ENCODE measurements around the gene GRIP1. TPM values are rescaled to one million over a fixed set of nuclear protein-coding genes. Genes with fewer than 3 reads are reported as not detected.

The GRIP1 gene
- total RNA-seq, 1 experiment from 2014 or later, result 2.3 TPM

DNA sequence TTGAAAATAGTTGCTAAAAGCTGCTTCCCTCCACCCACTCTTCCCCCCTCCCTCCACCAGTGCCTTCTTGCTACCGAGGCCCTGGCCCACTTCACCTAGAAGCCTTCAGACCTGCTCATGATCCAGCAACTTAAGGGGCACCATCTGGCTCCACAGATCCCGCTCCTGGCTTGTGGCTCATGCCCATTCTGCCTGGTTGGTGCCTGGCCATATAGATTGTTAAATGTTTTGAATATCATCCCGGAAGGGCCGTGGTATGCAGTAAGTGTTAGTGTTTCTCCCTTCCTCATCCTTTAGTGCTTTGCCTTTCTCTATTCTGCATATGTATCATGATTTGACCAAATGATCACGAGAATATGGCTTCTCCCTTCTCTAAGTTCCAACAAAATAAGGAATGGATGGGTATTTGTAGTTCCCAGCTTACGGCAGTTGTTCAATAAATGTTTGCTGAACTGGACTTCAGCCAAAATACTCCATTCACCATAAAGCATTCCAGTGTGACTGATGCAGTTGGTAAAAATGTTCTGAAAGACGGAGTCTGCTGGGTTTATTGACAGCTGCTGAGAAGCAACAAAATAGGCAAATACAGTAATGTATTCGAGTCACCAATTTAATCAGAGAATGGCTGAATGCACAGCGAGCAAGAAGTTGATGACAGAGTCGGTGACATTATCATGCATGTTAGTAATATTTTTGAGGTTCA lies 30.7 kb downstream of the GRIP1 start:
- no peak for DNase-seq (ENCODE audit: extremely low read depth, low read depth)

DNA sequence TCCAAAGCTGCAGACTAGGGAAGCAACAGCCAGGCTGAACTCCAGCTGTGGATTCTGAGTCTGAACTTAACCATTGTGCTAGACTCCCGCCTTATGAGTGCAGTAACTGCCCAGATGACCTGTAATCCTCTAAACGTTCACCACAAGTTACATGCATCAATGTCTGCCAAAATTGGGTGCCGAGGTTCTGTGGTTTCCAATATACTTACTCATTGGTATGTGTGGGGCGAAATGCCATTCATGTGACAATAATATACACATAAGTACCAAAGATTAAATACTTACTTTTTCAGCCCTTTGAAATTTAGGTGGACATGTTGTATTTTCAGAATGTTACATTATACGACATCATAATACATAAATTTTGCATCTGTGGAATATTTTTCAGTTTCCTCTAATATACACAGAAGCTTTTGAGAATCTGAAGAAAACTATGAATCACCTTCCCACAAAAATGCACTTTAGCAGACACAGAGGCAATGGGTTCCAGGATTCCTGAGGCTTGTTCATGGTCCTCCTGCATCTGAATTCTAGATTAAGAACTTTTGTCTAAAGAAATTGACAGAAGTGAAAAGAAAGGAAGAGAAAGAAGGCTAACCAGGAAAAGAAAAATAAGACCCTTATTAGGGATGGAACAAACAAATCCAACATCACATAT lies 31.7 kb downstream of the GRIP1 start:
- DNase-seq (ENCODE audit: extremely low read depth, low read depth), result no peak

GRCh38 chr12:66644151-66644550 lies 34.7 kb downstream of the GRIP1 start:
- DNase-seq (ENCODE audit: extremely low read depth, low read depth), result no peak

DNA sequence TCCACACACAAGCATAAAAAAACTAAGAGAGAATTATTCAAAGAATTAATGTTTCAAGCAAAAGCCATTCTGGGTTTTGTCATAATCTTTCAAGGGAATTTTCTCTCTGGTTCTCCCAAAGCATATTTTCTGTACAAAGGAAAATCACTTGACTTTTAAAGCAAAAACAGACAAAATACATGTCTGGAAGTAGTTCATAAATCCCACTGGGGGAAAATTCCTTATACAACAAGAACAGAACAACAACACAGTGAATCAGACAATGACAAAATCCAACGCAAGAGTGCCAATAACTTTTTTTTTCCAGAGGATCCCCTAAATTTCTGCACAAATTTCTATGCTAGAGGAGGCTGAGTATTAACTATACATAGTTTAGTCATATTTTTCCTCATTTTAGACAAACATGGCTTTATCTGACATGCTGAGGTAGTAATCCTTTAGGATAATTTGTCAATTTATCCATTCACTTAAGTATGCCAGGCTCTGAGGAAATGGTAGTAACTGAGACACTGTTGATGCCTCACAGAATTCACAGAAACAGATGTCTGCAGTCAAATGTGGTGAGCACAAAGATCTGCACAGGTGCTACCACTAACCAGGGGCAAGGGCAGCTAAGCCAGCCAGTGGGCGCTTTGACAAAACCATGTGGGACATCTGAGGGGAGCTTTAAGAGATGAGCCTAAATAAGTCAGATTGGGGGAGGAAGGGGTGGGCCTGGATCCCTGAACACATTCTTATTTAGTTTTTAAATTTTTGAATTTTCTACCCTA lies 38.0 kb downstream of the GRIP1 start:
- DNase-seq (ENCODE audit: extremely low read depth, low read depth), result no peak

DNA sequence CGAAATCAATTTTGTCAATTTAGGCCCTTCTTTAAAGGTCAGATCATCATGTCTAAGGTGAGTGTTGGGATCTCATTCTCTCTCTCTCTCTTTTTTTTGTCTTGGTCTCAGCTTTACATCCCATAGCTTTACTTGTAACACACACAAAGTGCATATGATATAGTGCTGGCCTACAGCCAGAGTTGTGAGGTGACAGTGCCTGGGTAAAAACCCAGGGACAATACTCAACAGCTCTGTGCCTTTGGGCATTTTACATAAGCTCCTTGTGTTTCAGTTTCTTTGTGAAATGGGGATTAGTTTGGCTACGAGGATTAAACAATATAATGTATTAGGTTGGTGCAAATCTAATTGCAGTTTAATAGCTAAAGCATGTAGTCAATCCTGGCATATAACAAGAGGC lies 40.2 kb downstream of the GRIP1 start:
- DNase-seq (ENCODE audit: extremely low read depth, low read depth), result no peak

- DNase-seq (ENCODE audit: extremely low read depth, low read depth), result no peak
Measured at GRCh38 chr12:66637699-66638301, 41.1 kb downstream of the GRIP1 start.

GRCh38 chr12:66636771-66637170 lies 42.1 kb downstream of the GRIP1 start:
- DNase-seq (ENCODE audit: extremely low read depth, low read depth), result no peak

- DNase-seq (ENCODE audit: extremely low read depth, low read depth), result no peak
Measured at GRCh38 chr12:66633676-66634075, 45.2 kb downstream of the GRIP1 start.

DNA sequence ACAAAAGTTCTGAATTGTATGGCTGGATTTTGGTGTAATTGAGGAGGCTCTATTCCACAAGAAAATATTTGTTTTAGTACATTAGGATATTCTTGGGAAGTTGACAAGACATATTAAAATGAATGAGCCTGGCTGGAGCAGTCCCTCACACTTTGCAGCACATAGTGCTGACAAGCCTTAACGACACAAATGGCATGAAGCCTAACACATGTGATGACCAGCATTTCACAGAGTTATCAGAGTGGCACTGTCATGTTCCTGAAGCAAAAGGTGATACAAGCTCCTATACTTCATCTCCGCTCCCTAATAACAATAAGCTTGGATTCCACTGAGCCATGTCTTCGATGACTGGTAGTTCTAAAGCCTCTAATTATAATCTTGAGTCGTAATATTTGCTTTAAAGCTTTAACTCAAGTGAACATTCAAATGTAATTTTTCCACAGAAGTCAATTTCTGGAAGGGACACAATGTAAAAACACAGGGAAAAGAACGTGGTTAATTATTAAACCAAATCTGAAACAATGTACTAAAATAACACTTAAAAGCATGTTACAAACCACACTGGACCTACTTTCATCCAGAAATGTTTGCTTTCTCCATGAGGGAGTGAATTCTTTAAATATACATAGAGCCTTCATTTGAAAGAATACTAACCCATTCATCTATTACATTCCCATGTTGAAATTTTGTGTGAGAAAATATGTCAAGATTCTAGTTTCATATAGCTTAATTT lies 49.6 kb downstream of the GRIP1 start:
- no peak for DNase-seq (ENCODE audit: extremely low read depth, low read depth)

DNA sequence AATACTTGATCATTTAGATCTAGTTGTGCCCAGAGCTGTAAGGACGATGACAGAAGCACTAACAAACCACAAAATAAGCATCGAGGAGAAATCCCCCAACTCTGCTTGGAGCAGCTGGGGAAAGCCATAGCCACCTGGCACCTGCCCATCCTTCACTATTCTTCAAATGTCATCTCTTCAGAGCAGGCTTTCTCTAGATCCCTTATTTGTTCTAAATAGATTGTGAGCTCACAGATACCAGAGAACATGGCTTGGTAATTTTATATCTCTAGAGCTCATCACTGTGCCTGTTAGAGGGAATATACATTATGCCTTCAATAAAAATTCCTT lies 50.9 kb downstream of the GRIP1 start:
- no peak for DNase-seq (ENCODE audit: extremely low read depth, low read depth)

- DNase-seq (ENCODE audit: extremely low read depth, low read depth), result no peak
Measured at GRCh38 chr12:66627270-66627987, 51.4 kb downstream of the GRIP1 start.

GRCh38 chr12:66624806-66625205 lies 54.1 kb downstream of the GRIP1 start:
- no peak for DNase-seq (ENCODE audit: extremely low read depth, low read depth)

DNA sequence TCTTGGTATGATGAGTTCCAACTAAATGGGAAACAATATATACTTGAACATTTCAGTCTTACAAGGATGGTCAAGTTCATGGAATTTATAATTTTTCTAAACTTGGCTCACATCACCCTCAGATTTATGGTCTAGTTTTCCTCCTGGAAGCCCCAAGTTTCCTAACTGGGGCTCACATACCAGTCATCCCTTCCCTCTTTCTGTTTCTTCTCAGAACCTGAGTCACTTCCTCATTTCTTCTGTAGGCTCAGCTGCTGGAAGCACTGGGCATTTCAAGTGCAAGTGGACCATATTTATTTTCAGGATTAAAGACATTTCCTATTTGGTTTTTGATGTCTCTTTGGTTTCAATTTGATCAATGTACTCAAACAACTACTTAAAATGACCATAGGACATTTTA lies 55.4 kb downstream of the GRIP1 start:
- DNase-seq (ENCODE audit: extremely low read depth, low read depth), result no peak

- DNase-seq (ENCODE audit: extremely low read depth, low read depth), result no peak
Measured at GRCh38 chr12:66620688-66621087, 58.2 kb downstream of the GRIP1 start.

GRCh38 chr12:66620026-66620425 lies 58.9 kb downstream of the GRIP1 start:
- DNase-seq (ENCODE audit: extremely low read depth, low read depth), result no peak

GRCh38 chr12:66617991-66618390 lies 60.9 kb downstream of the GRIP1 start:
- no peak for DNase-seq (ENCODE audit: extremely low read depth, low read depth)

DNA sequence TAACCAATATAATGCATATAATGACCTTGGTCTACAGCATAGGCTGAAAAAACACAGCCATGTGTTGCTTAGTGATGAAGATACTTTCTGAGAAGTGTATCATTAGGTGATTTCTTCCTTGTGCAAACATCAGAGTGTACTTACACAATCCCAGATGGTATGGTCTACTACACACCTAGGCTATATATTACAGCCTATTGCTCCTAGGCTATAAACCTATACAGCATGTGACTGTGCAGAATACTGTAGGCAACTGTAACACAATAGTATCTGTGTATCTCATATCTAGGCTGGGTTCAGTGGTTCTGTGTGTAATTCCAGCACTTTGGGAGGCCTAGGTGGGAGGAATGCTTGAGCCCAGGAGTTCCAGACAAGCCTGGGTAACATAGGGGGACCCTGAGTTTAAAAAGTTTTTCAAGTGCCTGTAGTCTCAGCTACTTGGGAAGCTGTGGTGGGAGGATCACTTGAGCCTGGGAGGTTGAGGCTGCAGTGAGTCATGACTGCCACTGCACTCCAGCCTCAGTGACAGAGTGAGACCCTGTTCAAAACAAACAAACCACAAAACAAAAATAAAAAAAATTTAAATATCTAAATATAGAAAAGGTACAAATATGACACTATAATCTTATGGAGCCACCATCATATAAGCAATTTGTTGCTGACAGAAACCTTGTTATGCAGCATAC lies 66.6 kb downstream of the GRIP1 start:
- DNase-seq (ENCODE audit: extremely low read depth, low read depth), result no peak

- DNase-seq (ENCODE audit: extremely low read depth, low read depth), result no peak
Measured at GRCh38 chr12:66607147-66607546, 71.7 kb downstream of the GRIP1 start.

DNA sequence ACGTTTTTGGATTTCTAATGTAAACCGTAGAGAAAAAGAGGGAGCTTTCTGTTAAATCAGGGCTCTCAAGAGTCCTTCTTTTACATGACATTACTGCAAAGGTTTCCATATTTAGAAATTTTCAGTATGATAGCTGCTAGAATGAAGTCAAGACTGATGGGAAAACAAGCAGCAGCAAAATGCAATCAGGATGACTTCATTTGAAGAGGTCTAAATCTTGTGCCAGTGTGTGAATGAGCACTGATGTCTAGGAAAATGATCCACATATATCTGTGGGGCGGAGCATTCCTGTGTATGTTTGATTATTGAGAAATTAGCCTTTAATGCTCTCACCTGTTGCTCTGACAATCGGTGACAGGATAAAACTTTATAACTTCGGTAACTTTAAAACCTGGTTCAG lies 73.6 kb downstream of the GRIP1 start:
- no peak for DNase-seq (ENCODE audit: extremely low read depth, low read depth)
